Breast epithelium (tissue), 4 donors: ENCODE data around the gene INSR. TPM values are rescaled to one million over a fixed set of nuclear protein-coding genes. Genes with fewer than 3 reads are reported as not detected.
A peak's percentile ranks its signal among the peaks of the same experiment; 100 is the strongest.
"Not testable (repeated sequence)": the region's sequence is repeated elsewhere in the genome, so short reads cannot be mapped to it uniquely, and the experiment has no call there.

Experiments
- DNase-seq, 2 donors: peaks; one replicate each; pipeline ENCODE4 v3.0.0-alpha.2; 2019; ENCODE audit warnings: low spot score in 2 of 2
- H3K27ac ChIP-seq, 2 donors: fragments of 200-600 bp; sonication (generic) in 1 of 2; one replicate each; pipeline ENCODE4 v1.5.1; 2016 to 2019; ENCODE audit warnings: mild to moderate bottlenecking in 1 of 2
- H3K27me3 ChIP-seq, 2 donors: fragments of 200-600 bp; sonication (generic) in 1 of 2; one replicate each; pipeline versions ENCODE4 v1.5.1 to v1.6.0; 2017 to 2019; ENCODE audit warnings: control low read depth in 1 of 2, mild to moderate bottlenecking in 1 of 2
- H3K36me3 ChIP-seq: fragments of 200-600 bp; one replicate; pipeline ENCODE4 v1.5.1; 2019
- H3K4me1 ChIP-seq, 2 donors: fragments of 200-600 bp; sonication (generic); one replicate each; pipeline ENCODE4 v1.5.1; 2016 to 2019; ENCODE audit warnings: control low read depth in 1 of 2
- H3K4me3 ChIP-seq, 3 donors: fragments of 200-600 bp; sonication (generic); 1 replicate in 2 of 3; 2 replicates in 1 of 3; pipeline ENCODE4 v1.5.1; 2016 to 2019; ENCODE audit warnings: mild to moderate bottlenecking in 3 of 3, moderate library complexity in 2 of 3
- H3K9me3 ChIP-seq, 2 donors: fragments of 200-600 bp; sonication (generic) in 1 of 2; one replicate each; pipeline ENCODE4 v1.5.1; 2016 to 2019; ENCODE audit warnings: control low read depth in 1 of 2
- POLR2A ChIP-seq: fragments of 450-650 bp; IDR thresholded peaks from one replicate; pipeline ENCODE4 v1.6.1; 2016; ENCODE audit warnings: antibody characterized with exemption, mild to moderate bottlenecking, moderate library complexity
- POLR2AphosphoS5 ChIP-seq, 3 donors: sonication (generic); formaldehyde crosslinking; IDR thresholded peaks; one replicate each; pipeline ENCODE4 v1.6.1; 2017; ENCODE audit warnings: antibody characterized with exemption in 3 of 3
- intact Hi-C: fragments of 100-400 bp; cut with DNase I; formaldehyde crosslinking; loops from one replicate; pipeline ENCODE4 v1.15.1; 2023; ENCODE audit warnings: low total_unique reads
- total RNA-seq, 3 donors: library from RNA; depleted of rRNA; stranded (reverse); fragments of >200 nt; gene quantifications; one replicate each; pipeline ENCODE4 v1.1.0, GENCODE V29; 2016
- TF ChIP-seq, protein P1 (sequence below), 3 donors: fragments of 450-650 bp; IDR thresholded peaks; one replicate each; pipeline ENCODE4 v1.5.1; 2016 to 2017; ENCODE audit warnings: antibody characterized with exemption in 3 of 3, mild to moderate bottlenecking in 3 of 3, moderate library complexity in 3 of 3

INSR gene
- total RNA-seq, 3 donors from 2014 or later, result 66.3 to 108 (median 104) TPM

DNA sequence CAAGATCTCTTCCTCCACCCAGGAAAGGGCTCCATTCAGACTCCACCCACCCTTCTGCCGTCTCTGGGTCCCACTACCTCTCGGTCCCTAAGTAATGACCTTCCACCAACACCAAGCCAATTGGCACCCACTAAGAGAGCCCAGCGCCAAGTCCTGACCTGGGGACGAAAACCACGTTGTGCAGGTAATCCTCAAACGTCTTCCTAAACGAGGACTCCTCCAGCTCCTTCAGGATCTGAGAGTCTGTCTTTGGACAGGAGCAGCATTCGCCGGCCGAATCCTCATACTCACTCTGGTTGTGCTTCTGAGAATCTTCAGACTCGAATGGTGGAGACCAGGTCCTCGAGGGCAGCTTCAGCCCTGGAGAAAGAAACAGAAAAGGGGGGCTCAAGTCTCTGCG is 141.6 kb downstream of the INSR start:
- H3K4me1 ChIP-seq, result no peaks in the 10 kb centered on the region
- H3K36me3 ChIP-seq, result no peaks in the 10 kb centered on the region
- no peaks in the 10 kb centered on the region for H3K27me3 ChIP-seq
- H3K27ac ChIP-seq, result peak overlapping the region in 1 of 2 donors; percentile 38
- no peak overlapping the region for H3K4me3 ChIP-seq
- TF ChIP-seq, protein P1, sequence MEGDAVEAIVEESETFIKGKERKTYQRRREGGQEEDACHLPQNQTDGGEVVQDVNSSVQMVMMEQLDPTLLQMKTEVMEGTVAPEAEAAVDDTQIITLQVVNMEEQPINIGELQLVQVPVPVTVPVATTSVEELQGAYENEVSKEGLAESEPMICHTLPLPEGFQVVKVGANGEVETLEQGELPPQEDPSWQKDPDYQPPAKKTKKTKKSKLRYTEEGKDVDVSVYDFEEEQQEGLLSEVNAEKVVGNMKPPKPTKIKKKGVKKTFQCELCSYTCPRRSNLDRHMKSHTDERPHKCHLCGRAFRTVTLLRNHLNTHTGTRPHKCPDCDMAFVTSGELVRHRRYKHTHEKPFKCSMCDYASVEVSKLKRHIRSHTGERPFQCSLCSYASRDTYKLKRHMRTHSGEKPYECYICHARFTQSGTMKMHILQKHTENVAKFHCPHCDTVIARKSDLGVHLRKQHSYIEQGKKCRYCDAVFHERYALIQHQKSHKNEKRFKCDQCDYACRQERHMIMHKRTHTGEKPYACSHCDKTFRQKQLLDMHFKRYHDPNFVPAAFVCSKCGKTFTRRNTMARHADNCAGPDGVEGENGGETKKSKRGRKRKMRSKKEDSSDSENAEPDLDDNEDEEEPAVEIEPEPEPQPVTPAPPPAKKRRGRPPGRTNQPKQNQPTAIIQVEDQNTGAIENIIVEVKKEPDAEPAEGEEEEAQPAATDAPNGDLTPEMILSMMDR (IDR thresholded peaks at IDR 0.05), result no peak
- TF ChIP-seq POLR2AphosphoS5 (IDR thresholded peaks at IDR 0.05) (no peak), POLR2A (no peak)
- H3K9me3 ChIP-seq, result no peaks in the 10 kb centered on the region
- DNase-seq, result no peak
- intact Hi-C loops, result no loop called here

DNA sequence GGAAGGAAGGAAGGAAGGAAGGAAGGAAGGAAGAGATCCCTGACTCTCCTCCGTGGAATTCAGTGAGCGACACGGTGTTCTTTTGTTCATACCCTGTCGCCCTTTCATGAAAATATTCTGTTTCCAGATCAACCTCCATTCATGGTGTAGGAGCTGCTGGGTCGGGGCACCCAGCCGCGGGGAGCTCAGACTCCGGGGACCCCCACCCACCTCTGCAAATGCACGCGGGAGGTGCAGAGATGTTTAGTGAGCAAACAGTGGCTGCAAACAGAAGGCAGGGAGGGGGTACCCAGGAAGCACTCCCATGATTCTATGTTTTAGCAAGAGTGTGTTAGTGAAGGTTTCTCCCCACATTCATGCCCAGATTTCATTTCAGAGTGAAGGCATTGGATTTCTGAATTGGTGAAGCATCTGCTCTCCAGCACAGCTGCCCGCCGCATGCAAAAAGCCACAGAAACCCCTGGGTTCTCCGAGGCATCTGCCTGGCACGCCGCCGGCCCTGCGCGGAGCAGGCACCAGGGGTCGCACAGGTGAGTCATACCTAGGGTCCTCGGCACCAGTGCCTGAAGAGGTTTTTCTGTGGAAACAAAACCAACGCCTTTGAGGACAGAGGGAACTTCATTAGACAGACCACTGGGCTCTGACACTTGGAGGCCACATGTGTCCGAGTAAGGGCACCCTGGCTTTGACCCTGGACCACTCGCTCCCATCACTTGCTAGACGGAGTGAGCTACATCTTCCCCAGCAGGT is 144.1 kb downstream of the INSR start:
- H3K27ac ChIP-seq, result no peak overlapping the region
- H3K9me3 ChIP-seq, result peaks cover 0 to 3% of the 10 kb centered on the region in 2 donors
- intact Hi-C loops, result loop anchor here (2.0 to 10.0 kb wide), 2 partner anchors 45 to 47 kb away; no protein-coding TSS in a partner anchor
- no peaks in the 10 kb centered on the region for H3K27me3 ChIP-seq
- H3K4me1 ChIP-seq, result no peaks in the 10 kb centered on the region
- no peak overlapping the region for H3K4me3 ChIP-seq
- no peak for DNase-seq
- H3K36me3 ChIP-seq, result no peaks in the 10 kb centered on the region
- TF ChIP-seq, protein P1 (IDR thresholded peaks at IDR 0.05), result no peak
- TF ChIP-seq POLR2A (no peak), POLR2AphosphoS5 (IDR thresholded peaks at IDR 0.05) (no peak)

DNA sequence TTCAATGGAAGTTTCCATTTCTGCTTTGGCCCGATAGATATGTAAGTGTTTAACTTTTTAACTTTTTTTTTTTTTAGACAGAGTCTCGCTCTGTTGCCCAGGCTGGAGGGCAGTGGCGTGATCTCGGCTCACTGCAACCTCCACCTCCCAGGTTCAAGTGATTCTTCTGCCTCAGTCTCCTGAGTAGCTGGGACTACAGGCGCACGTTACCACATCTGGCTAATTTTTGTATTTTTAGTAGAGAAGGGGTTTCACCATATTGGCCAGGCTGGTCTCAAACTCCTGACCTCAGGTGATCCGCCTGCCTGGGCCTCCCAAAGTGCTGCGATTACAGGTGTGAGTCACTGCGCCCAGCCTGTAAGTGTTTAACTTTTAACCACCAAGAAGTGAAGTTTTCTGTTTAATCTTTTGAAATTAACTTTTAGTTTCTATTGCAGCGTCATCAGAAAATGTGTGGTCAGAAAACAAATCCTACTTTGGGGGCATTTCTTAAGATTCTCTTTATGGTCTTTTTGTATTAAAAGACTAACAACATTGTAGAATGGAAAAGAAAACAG is 147.0 kb downstream of the INSR start:
- H3K4me1 ChIP-seq, H3K27me3 ChIP-seq, H3K4me3 ChIP-seq, H3K27ac ChIP-seq, H3K36me3 ChIP-seq, DNase-seq, H3K9me3 ChIP-seq: not testable (repeated sequence)
- intact Hi-C loops, result loop anchor here (10.0 kb wide), 1 partner anchor 48 kb away; no protein-coding TSS in a partner anchor

DNA sequence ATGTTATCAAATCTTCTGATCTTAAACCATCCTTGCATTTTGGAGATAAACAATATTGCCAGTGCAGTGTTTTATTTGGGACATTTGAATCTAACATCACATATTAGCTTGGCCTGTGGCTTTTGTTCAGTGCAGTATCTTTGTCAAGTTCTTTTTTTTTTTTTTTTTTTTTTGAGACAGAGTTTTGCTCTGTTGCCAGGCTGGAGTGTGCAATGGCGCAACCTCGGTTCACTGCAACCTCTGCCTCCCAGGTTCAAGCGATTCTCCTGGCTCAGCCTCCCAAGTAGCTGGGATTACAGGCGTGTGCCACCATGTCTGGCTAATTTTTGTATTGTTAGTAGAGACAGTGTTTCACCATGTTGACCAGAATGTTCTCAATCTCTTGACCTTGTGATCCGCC is 148.1 kb downstream of the INSR start:
- not testable (repeated sequence) for H3K27ac ChIP-seq, H3K4me3 ChIP-seq, H3K4me1 ChIP-seq, DNase-seq, H3K27me3 ChIP-seq, H3K36me3 ChIP-seq, H3K9me3 ChIP-seq
- intact Hi-C loops, result loop anchor here (10.0 kb wide), 1 partner anchor 49 kb away; no protein-coding TSS in a partner anchor

DNA sequence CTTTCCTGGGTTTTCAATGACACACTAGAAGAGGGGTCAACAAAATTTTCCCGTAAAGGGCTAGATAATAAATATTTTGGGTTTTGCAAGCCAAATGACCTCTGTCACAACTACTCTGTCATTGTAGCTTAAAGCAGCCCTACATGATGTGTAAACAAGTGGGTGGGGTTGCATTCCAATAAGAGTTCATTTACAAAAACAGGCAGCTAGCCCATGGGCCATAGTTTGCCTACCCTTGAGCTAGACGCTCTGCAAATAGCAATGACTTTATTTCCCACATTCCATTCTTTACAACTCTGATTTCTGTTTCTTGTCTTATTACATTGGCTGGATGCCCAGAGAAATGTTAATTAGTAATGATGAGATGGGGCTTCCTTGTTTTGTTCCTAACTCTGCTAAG is 148.7 kb downstream of the INSR start:
- DNase-seq, result no peak
- Histone ChIP-seq H3K4me1 (no peaks in the 10 kb centered on the region), H3K27ac (no peak overlapping the region), H3K9me3 (peaks cover 0 to 3% of the 10 kb centered on the region in 2 donors), H3K27me3 (no peaks in the 10 kb centered on the region), H3K4me3 (no peak overlapping the region), H3K36me3 (peaks cover 6% of the 10 kb centered on the region)
- intact Hi-C loops, result loop anchor here (10.0 kb wide), 1 partner anchor 49 kb away; no protein-coding TSS in a partner anchor
- TF ChIP-seq POLR2A (no peak), POLR2AphosphoS5 (IDR thresholded peaks at IDR 0.05) (no peak)
- TF ChIP-seq, protein P1 (IDR thresholded peaks at IDR 0.05), result no peak

DNA sequence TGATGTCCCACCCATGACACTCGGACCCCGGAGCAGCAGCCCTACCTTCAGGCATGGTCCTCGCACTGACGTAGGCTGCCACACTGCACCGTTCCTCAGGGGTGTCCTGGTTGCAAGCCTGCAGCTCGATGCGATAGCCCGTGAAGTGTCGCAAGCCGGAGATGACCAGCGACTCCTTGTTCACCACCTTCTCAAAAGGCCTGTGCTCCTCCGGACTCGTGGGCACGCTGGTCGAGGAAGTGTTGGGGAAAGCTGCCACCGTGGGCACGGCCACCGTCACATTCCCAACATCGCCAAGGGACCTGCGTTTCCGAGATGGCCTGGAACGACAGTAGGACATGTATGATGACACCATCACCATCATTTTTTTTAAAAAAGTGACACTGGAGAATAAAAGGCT is 151.4 kb downstream of the INSR start:
- intact Hi-C loops, result loop anchor here (10.0 kb wide), 1 partner anchor 52 kb away; no protein-coding TSS in a partner anchor
- TF ChIP-seq POLR2A (no peak), POLR2AphosphoS5 (IDR thresholded peaks at IDR 0.05) (no peak)
- TF ChIP-seq, protein P1 (IDR thresholded peaks at IDR 0.05), result no peak
- no peak overlapping the region for H3K4me3 ChIP-seq
- peaks cover 6% of the 10 kb centered on the region for H3K36me3 ChIP-seq
- peaks cover 0 to 3% of the 10 kb centered on the region in 2 donors for H3K9me3 ChIP-seq
- H3K27me3 ChIP-seq, result no peaks in the 10 kb centered on the region
- no peak overlapping the region for H3K27ac ChIP-seq
- DNase-seq, result no peak
- no peaks in the 10 kb centered on the region for H3K4me1 ChIP-seq
